ENCODE measurements around the gene ABCC6.

GRCh38 chr16:16163571-16163970, 59.7 kb downstream of the ABCC6 start:
- no peak for TF ChIP-seq FOS (IDR thresholded peaks at IDR 0.05; ENCODE audit: borderline replicate concordance, insufficient read depth, low read length)
- no peak for TF ChIP-seq EZH2 (IDR thresholded peaks at IDR 0.05; ENCODE audit: borderline replicate concordance, low read depth, low read length, severe bottlenecking)
- no peak for TF ChIP-seq CTCF (IDR thresholded peaks at IDR 0.05; ENCODE audit: extremely low read depth in 1 of 2, insufficient read depth in 1 of 2, low read depth in 1 of 2, low read length in 2 of 2)
- TF ChIP-seq GATA2 (IDR thresholded peaks at IDR 0.05; ENCODE audit: insufficient read depth, insufficient read length, low read depth, low read length), result no peak
- TF ChIP-seq MAX (IDR thresholded peaks at IDR 0.05; ENCODE audit: insufficient read depth, insufficient read length), result no peak
- TF ChIP-seq POLR2AphosphoS5 (IDR thresholded peaks at IDR 0.05; ENCODE audit: insufficient read depth, low read depth, low read length), result no peak

Data from endothelial cell of umbilical vein (primary cell).